Measurements from ENCODE around the gene NBAS. TPM values are rescaled to one million over a fixed set of nuclear protein-coding genes. Genes with fewer than 3 reads are reported as not detected.

Gene NBAS
- total RNA-seq, 1 experiment from 2014 or later, result 35.5 TPM

GRCh38 chr2:15577071-15577735 is 16.1 kb upstream of the NBAS start:
- Histone ChIP-seq H3K27me3 (ENCODE audit: control insufficient read depth, insufficient read depth, low read length) (no peaks in the 10 kb centered on the region), H3K36me3 (replicated peaks; ENCODE audit: control insufficient read depth, insufficient read depth, low read length) (no peaks in the 10 kb centered on the region), H3K4me3 (ENCODE audit: insufficient read depth, low read depth, low read length) (no peak overlapping the region)
- DNase-seq, result peak; percentile 72

DNA sequence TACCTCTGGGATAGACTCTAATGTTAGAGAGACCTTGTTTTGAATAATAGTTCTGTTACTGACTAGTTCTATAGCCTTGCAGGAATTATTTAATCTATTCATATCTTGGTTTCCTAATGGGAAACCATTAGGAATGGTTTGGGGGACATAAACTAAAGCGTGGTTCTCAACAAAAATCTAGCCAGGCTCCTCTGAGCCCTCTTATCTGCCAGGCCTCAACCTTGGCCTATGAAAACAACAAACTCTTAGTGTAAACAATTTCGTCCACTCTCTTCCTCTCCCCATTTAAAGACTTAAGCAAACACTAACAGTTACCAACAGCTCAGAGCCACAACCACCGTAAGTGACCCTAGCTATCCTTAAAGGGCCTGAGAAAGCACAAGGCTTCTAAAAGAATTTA is 10.6 kb upstream of the NBAS start:
- no peak overlapping the region for H3K4me3 ChIP-seq (ENCODE audit: insufficient read depth, low read depth, low read length)
- H3K27me3 ChIP-seq (ENCODE audit: control insufficient read depth, insufficient read depth, low read length), result no peaks in the 10 kb centered on the region
- no peaks in the 10 kb centered on the region for H3K36me3 ChIP-seq (replicated peaks; ENCODE audit: control insufficient read depth, insufficient read depth, low read length)
- DNase-seq, result no peak

DNA sequence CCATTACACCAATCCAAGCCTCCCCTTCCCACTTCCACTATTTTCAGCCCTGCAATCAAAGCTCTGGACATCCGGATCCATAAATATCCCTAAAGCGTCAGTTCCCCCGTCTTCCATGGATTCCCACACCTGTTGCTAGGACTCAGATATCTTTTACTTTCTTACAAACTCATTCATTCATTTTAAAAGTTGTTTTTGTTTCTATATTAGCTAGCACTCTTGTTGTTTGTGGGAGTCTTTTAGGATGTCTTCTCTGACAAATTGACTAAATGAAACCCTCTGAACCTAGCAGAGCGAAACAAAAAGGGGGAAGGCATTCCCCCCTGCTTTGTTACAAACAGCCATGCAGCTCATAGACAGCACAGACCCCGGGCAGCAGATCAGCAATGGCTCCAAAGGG is 9.0 kb upstream of the NBAS start:
- no peak for DNase-seq
- Histone ChIP-seq H3K27me3 (ENCODE audit: control insufficient read depth, insufficient read depth, low read length) (no peaks in the 10 kb centered on the region), H3K36me3 (replicated peaks; ENCODE audit: control insufficient read depth, insufficient read depth, low read length) (no peaks in the 10 kb centered on the region), H3K4me3 (ENCODE audit: insufficient read depth, low read depth, low read length) (no peak overlapping the region)

- no peak for DNase-seq
- H3K27me3 ChIP-seq (ENCODE audit: control insufficient read depth, insufficient read depth, low read length), result no peaks in the 10 kb centered on the region
- no peaks in the 10 kb centered on the region for H3K36me3 ChIP-seq (replicated peaks; ENCODE audit: control insufficient read depth, insufficient read depth, low read length)
- H3K4me3 ChIP-seq (ENCODE audit: insufficient read depth, low read depth, low read length), result no peak overlapping the region
Observed at GRCh38 chr2:15568874-15569273, 7.7 kb upstream of the NBAS start.

DNA sequence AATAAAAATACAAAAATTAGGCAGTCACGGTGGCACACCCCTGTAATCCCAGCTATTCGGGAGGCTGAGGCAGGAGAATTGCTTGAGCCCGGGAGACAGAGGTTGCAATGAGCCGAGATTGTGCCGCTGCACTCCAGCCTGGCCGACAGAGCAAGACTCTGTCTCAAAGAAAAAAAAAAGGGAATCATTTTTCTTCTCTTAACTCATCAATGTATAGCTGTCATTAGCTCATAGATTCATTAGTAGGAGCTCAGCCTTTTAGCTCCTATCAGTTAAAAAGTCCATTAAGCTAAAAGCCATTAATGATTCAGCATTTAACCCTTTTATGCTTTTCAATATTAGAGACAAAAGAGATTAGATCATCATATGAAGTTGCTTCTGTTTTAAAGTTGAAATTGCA is 5.8 kb upstream of the NBAS start:
- H3K27me3 ChIP-seq (ENCODE audit: control insufficient read depth, insufficient read depth, low read length), result no peaks in the 10 kb centered on the region
- H3K36me3 ChIP-seq (replicated peaks; ENCODE audit: control insufficient read depth, insufficient read depth, low read length), result no peaks in the 10 kb centered on the region
- no peak overlapping the region for H3K4me3 ChIP-seq (ENCODE audit: insufficient read depth, low read depth, low read length)
- no peak for DNase-seq

GRCh38 chr2:15565994-15566671 is 5.0 kb upstream of the NBAS start:
- DNase-seq, result no peak
- Histone ChIP-seq H3K4me3 (ENCODE audit: insufficient read depth, low read depth, low read length) (no peak overlapping the region), H3K27me3 (ENCODE audit: control insufficient read depth, insufficient read depth, low read length) (no peaks in the 10 kb centered on the region), H3K36me3 (replicated peaks; ENCODE audit: control insufficient read depth, insufficient read depth, low read length) (no peaks in the 10 kb centered on the region)

DNA sequence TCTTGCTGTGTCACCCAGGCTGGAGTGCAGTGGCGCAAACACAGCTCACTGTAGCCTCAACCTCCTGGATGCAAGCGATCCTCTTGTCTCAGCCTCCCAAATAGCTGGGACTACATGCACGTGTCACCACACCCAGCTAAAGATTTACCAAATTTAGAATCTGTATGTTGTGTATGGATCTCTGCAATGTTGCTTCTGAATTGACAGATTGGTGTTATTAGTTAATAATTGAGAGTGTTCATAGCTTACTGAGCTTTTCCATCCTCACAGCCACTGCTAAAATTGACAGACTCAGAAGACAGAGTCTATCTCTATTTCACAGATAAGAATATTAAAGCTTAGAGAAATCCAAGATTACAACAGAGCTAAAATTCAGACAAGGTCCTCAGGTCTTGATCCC is 4.3 kb upstream of the NBAS start:
- no peaks in the 10 kb centered on the region; the same call in 1 of the 2 replicates for H3K27me3 ChIP-seq (ENCODE audit: control insufficient read depth, insufficient read depth, low read length)
- H3K36me3 ChIP-seq (replicated peaks; ENCODE audit: control insufficient read depth, insufficient read depth, low read length), result no peaks in the 10 kb centered on the region
- H3K4me3 ChIP-seq (ENCODE audit: insufficient read depth, low read depth, low read length), result no peak overlapping the region
- no peak for DNase-seq

- Histone ChIP-seq H3K27me3 (ENCODE audit: control insufficient read depth, insufficient read depth, low read length) (no peaks in the 10 kb centered on the region; the same call in 1 of the 2 replicates), H3K36me3 (replicated peaks; ENCODE audit: control insufficient read depth, insufficient read depth, low read length) (no peaks in the 10 kb centered on the region), H3K4me3 (ENCODE audit: insufficient read depth, low read depth, low read length) (no peak overlapping the region)
- no peak for DNase-seq
Observed at GRCh38 chr2:15563227-15564100, 2.3 kb upstream of the NBAS start.

DNA sequence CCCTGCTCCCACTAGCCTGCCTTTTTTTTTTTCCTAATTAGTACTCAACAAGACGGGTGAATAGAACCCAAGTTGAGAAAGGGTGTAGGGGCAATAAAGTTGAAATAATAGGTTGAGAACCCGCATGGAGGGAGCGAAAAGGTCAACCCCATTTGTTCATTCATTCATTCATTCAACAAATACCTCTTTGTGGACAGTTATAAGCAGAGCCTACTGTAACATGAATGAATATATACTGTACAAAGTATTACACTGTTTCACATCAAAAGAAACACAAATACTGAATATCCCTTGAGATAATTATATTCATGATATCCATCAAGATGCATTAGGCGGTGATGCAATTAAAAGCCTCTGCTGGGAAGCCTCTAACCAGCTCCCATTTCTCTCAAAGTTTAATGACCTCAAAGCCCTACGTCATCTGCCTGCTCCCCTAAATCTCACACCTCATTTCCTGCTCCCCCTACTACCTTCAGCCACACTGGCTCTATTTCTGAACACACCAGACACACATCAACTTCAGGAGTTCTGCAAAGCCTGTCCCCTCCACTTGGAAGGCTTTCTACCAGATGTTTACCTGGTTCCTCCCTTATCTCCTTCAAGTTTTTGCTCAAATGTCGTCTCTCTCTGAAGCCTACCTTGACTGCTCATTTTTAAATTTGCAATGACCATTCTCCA is 1.4 kb upstream of the NBAS start:
- no peak for DNase-seq
- H3K27me3 ChIP-seq (ENCODE audit: control insufficient read depth, insufficient read depth, low read length), result no peaks in the 10 kb centered on the region; the same call in 1 of the 2 replicates
- H3K4me3 ChIP-seq (ENCODE audit: insufficient read depth, low read depth, low read length), result no peak overlapping the region
- no peaks in the 10 kb centered on the region for H3K36me3 ChIP-seq (replicated peaks; ENCODE audit: control insufficient read depth, insufficient read depth, low read length)

- DNase-seq, result peak; percentile 19
Observed at GRCh38 chr2:15561574-15562344, 625 bp upstream of the NBAS start.

GRCh38 chr2:15560140-15560987 is 770 bp downstream of the NBAS start:
- no peaks in the 10 kb centered on the region for H3K36me3 ChIP-seq (replicated peaks; ENCODE audit: control insufficient read depth, insufficient read depth, low read length)
- H3K4me3 ChIP-seq (ENCODE audit: insufficient read depth, low read depth, low read length), result peak overlapping the region; percentile 78
- H3K27me3 ChIP-seq (ENCODE audit: control insufficient read depth, insufficient read depth, low read length), result no peaks in the 10 kb centered on the region; the same call in 1 of the 2 replicates
- DNase-seq, result no peak

More at GRCh38 chr2:15561574-15562344, 625 bp upstream of the NBAS start:
- peak overlapping the region; percentile 78 for H3K4me3 ChIP-seq (ENCODE audit: insufficient read depth, low read depth, low read length)
- H3K36me3 ChIP-seq (replicated peaks; ENCODE audit: control insufficient read depth, insufficient read depth, low read length), result no peaks in the 10 kb centered on the region
- H3K27me3 ChIP-seq (ENCODE audit: control insufficient read depth, insufficient read depth, low read length), result no peaks in the 10 kb centered on the region; the same call in 1 of the 2 replicates

DNA sequence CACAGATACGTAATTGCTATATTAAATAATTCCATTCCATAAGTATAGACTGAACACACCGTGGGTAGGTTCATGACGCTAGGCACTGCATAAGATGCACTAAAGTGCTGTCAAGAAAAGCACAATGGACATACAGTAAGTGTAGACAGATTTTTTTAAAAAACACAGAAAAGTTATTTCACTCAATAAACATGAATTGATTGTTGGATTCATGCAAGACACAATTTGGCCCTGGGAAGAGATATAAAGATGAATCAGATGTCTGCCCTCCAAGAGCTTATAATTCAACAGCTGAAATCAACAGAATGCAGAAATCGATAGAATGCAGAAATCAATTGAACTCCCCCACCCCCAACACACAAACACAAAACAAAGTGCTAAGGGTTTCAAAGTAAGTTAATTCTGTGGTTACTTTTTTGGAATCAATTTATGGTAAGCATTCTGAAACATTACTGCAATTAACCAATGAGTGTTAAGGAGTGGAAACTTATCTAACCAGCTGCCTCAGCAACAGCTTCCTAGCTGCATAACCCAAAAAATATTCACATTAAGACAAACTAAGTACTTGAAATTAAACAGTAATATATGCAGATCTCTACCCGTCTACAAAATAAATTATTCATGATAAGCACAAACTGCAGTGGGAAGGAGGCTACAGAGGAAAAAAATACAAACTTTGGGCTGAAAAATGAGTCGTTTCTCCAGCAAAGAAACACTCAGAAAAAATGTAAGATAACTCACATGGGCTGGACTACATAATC is 1.6 kb downstream of the NBAS start:
- DNase-seq, result no peak
- Histone ChIP-seq H3K4me3 (ENCODE audit: insufficient read depth, low read depth, low read length) (no peak overlapping the region), H3K27me3 (ENCODE audit: control insufficient read depth, insufficient read depth, low read length) (no peaks in the 10 kb centered on the region; the same call in 1 of the 2 replicates), H3K36me3 (replicated peaks; ENCODE audit: control insufficient read depth, insufficient read depth, low read length) (no peaks in the 10 kb centered on the region)

Data from H7 (cell line).